ENCODE results near the gene APLF. TPM values are rescaled to one million over a fixed set of nuclear protein-coding genes. Genes with fewer than 3 reads are reported as not detected.

The APLF gene
- total RNA-seq, 1 donor from 2014 or later, result 4.4 TPM

DNA sequence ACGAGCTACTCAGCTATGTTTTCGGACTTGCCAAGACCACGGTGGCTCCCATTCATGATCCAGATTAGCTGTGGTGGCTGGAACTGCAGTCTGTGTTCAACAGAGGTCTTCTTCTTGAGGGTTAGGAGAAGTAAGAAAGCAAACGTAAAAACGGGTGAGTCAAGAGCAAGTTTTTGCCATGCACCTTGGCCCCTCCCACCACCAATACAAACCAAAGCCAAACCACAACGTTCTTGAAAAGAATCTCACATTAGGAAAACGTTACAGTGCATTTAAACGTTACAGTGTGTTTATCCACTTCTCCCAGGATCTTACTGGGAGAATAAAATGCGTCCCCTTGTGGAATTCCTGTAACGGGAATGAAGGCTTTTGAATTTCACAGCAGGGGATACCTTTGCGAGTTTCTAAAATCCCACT, 1.0 kb upstream of the APLF start:
- Mint-ChIP-seq H3K36me3 (ENCODE audit: unreplicated experiment) (no peaks in the 10 kb centered on the region), H3K9me3 (ENCODE audit: unreplicated experiment) (no peaks in the 10 kb centered on the region), H3K27ac (ENCODE audit: unreplicated experiment) (peak overlapping the region; percentile 80), H3K4me3 (ENCODE audit: unreplicated experiment) (peak overlapping the region; percentile 97), H3K27me3 (ENCODE audit: unreplicated experiment) (no peaks in the 10 kb centered on the region), H3K4me1 (ENCODE audit: low read depth, unreplicated experiment) (peaks cover 6% of the 10 kb centered on the region)
- TF ChIP-seq, protein P1, sequence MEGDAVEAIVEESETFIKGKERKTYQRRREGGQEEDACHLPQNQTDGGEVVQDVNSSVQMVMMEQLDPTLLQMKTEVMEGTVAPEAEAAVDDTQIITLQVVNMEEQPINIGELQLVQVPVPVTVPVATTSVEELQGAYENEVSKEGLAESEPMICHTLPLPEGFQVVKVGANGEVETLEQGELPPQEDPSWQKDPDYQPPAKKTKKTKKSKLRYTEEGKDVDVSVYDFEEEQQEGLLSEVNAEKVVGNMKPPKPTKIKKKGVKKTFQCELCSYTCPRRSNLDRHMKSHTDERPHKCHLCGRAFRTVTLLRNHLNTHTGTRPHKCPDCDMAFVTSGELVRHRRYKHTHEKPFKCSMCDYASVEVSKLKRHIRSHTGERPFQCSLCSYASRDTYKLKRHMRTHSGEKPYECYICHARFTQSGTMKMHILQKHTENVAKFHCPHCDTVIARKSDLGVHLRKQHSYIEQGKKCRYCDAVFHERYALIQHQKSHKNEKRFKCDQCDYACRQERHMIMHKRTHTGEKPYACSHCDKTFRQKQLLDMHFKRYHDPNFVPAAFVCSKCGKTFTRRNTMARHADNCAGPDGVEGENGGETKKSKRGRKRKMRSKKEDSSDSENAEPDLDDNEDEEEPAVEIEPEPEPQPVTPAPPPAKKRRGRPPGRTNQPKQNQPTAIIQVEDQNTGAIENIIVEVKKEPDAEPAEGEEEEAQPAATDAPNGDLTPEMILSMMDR (IDR thresholded peaks at IDR 0.05; ENCODE audit: partially characterized antibody, unreplicated experiment), result no peak
- DNase-seq, result no peak

DNA sequence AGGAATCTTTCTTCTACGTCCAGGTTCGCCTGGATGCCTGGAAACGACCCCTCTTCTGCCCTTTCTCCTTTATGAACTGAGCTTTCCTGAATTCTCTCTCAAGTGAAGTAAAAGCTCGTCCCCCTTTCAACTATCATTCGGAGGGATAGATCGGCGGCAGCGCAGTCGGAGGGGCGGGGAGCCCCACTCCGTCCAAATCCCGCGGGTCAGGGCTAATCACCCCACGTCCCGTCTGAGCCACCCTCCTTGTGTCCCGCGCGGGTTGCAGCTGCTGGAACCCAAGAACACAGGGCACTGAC, 658 bp upstream of the APLF start:
- DNase-seq, result no peak
- Mint-ChIP-seq H3K27me3 (ENCODE audit: unreplicated experiment) (no peaks in the 10 kb centered on the region), H3K4me3 (ENCODE audit: unreplicated experiment) (peak overlapping the region; percentile 97), H3K4me1 (ENCODE audit: low read depth, unreplicated experiment) (peaks cover 6% of the 10 kb centered on the region), H3K27ac (ENCODE audit: unreplicated experiment) (peak overlapping the region; percentile 80), H3K36me3 (ENCODE audit: unreplicated experiment) (no peaks in the 10 kb centered on the region), H3K9me3 (ENCODE audit: unreplicated experiment) (no peaks in the 10 kb centered on the region)
- TF ChIP-seq, protein P1 (IDR thresholded peaks at IDR 0.05; ENCODE audit: partially characterized antibody, unreplicated experiment), result no peak

DNA sequence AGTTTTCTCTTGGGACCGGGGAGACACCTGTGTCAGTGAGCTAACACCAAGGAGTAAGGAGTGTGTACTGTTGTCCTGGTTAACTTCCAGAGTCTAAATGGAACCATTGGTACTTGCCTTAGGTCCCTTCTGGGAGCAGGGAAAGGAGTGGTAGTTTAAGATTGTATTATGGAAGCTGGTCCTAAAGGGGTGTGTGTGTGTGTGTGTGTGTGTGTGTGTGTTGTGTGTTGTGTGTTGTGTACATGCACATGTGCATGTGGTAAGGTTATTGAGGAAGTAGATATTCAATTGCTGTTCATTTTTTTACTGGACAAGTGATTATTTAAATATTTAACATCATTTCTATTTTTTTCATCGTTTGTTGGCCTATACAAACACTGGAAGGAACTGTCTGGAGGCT, 1.4 kb downstream of the APLF start:
- TF ChIP-seq, protein P1 (IDR thresholded peaks at IDR 0.05; ENCODE audit: partially characterized antibody, unreplicated experiment), result no peak
- no peaks in the 10 kb centered on the region for H3K36me3 Mint-ChIP-seq (ENCODE audit: unreplicated experiment)
- peaks cover 6% of the 10 kb centered on the region for H3K4me1 Mint-ChIP-seq (ENCODE audit: low read depth, unreplicated experiment)
- no peaks in the 10 kb centered on the region for H3K9me3 Mint-ChIP-seq (ENCODE audit: unreplicated experiment)
- no peak for DNase-seq
- peak overlapping the region; percentile 48 for H3K4me3 Mint-ChIP-seq (ENCODE audit: unreplicated experiment)
- no peaks in the 10 kb centered on the region for H3K27me3 Mint-ChIP-seq (ENCODE audit: unreplicated experiment)
- peak overlapping the region; percentile 10 for H3K27ac Mint-ChIP-seq (ENCODE audit: unreplicated experiment)

DNA sequence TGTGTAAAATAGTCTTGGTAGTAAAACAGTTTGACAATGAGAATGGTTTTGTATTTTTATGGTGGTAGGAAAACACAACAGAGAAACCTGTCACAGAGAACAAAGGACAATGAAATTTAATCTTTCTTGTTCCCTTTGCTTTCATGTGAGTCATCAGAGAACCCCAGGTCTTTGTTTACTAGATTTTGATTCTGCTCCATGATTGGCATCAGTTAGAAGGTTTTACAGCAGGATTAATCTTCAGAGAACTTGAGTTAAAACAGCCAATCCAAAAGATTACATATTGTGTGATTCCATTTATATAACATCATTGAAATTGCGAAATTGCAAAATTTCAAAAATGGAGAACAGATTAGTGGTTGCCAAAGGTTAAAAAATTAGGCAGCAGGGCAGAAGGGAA, 2.5 kb downstream of the APLF start:
- TF ChIP-seq, protein P1 (IDR thresholded peaks at IDR 0.05; ENCODE audit: partially characterized antibody, unreplicated experiment), result no peak
- H3K27ac Mint-ChIP-seq (ENCODE audit: unreplicated experiment), result no peak overlapping the region
- peaks cover 6% of the 10 kb centered on the region for H3K4me1 Mint-ChIP-seq (ENCODE audit: low read depth, unreplicated experiment)
- H3K36me3 Mint-ChIP-seq (ENCODE audit: unreplicated experiment), result no peaks in the 10 kb centered on the region
- no peaks in the 10 kb centered on the region for H3K27me3 Mint-ChIP-seq (ENCODE audit: unreplicated experiment)
- no peaks in the 10 kb centered on the region for H3K9me3 Mint-ChIP-seq (ENCODE audit: unreplicated experiment)
- DNase-seq, result no peak
- peak overlapping the region; percentile 23 for H3K4me3 Mint-ChIP-seq (ENCODE audit: unreplicated experiment)

DNA sequence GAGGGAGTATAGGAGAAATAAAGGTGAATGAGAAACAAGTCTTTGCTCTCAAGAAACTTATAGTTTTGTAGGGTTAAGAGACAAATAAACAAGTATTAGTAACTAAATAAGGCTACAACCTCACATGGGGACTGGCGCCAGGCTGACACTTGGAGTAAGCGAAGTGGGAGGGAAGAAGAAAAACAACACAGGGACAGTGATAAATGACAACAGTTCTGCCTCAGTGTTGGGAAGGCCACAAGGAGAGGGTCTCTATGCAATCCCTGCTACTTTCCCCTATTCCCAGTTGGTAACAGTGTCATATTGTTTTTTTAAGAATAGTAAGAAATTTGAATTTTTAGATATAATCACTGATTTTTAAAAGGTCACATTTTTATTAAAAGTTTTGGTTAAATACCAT, 4.0 kb downstream of the APLF start:
- Mint-ChIP-seq H3K36me3 (ENCODE audit: unreplicated experiment) (no peaks in the 10 kb centered on the region), H3K4me3 (ENCODE audit: unreplicated experiment) (no peak overlapping the region), H3K27ac (ENCODE audit: unreplicated experiment) (no peak overlapping the region), H3K4me1 (ENCODE audit: low read depth, unreplicated experiment) (peaks cover 6% of the 10 kb centered on the region), H3K27me3 (ENCODE audit: unreplicated experiment) (no peaks in the 10 kb centered on the region), H3K9me3 (ENCODE audit: unreplicated experiment) (no peaks in the 10 kb centered on the region)
- TF ChIP-seq, protein P1 (IDR thresholded peaks at IDR 0.05; ENCODE audit: partially characterized antibody, unreplicated experiment), result no peak
- no peak for DNase-seq
